Body of pancreas (tissue), 4 donors: ENCODE measurements around the gene TSPEAR. TPM values are rescaled to one million over a fixed set of nuclear protein-coding genes. Genes with fewer than 3 reads are reported as not detected.
A peak's percentile ranks its signal among the peaks of the same experiment; 100 is the strongest.

Experiments used
- ATAC-seq: fragments of 150-250 bp; one replicate; pipeline ENCODE4 v1.9.1; 2016
- DNase-seq, 4 donors: peaks; one replicate each; pipeline ENCODE4 v3.0.0-alpha.2; 2019
- H3K27ac ChIP-seq, 4 donors: fragments of 200-600 bp; sonication (generic); 1 replicate in 3 of 4; 2 replicates in 1 of 4; pipeline versions ENCODE4 v1.5.1 to v1.6.1; 2016 to 2019; ENCODE audit warnings: mild to moderate bottlenecking in 1 of 4, mixed read lengths in 1 of 4, moderate library complexity in 1 of 4
- H3K27me3 ChIP-seq, 2 donors: fragments of 200-600 bp; sonication (generic); one replicate each; pipeline ENCODE4 v1.6.0; 2016; ENCODE audit warnings: mild to moderate bottlenecking in 1 of 2
- H3K36me3 ChIP-seq, 2 donors: fragments of 200-600 bp; sonication (generic); replicated peaks in 1 of 2; 2 replicates each; pipeline ENCODE4 v1.5.1; 2016; ENCODE audit warnings: low read depth in 2 of 2; ENCODE audit not compliant: insufficient read depth in 1 of 2
- H3K4me1 ChIP-seq: fragments of 200-600 bp; sonication (generic); one replicate; pipeline ENCODE4 v1.6.0; 2016
- H3K4me3 ChIP-seq, 2 donors: fragments of 200-600 bp; sonication (generic); 1 replicate in 1 of 2; 2 replicates in 1 of 2; pipeline ENCODE4 v1.5.1; 2016 to 2019
- H3K9me3 ChIP-seq, 3 donors: fragments of 200-600 bp; sonication (generic); 1 replicate in 2 of 3; 2 replicates in 1 of 3; pipeline ENCODE4 v1.5.1; 2016
- POLR2A ChIP-seq, 3 donors: fragments of 450-650 bp; IDR thresholded peaks; one replicate each; pipeline ENCODE4 v1.6.1; 2016; ENCODE audit warnings: antibody characterized with exemption in 3 of 3, mild to moderate bottlenecking in 2 of 3
- WGBS, 2 donors: methylation state at CpG; one replicate each; pipeline ENCODE4 v1.1.5; 2017; 5-methylcytosine and 5-hydroxymethylcytosine counted together
- intact Hi-C: fragments of 100-400 bp; cut with DNase I; formaldehyde crosslinking; loops from one replicate; pipeline ENCODE4 v1.15.1; 2023
- total RNA-seq, 2 donors: library from RNA; depleted of rRNA; stranded (reverse); fragments of >200 nt; gene quantifications; one replicate each; pipeline ENCODE4 v1.1.0, GENCODE V29; 2016
- TF ChIP-seq, protein P1 (sequence below), 7 experiments: fragments of 450-650 bp in 4 of 7; fragments of 200-600 bp in 3 of 7; sonication (generic) in 3 of 7; IDR thresholded peaks; one replicate each; pipeline ENCODE4 v1.5.1; 2016 to 2019; ENCODE audit warnings: antibody characterized with exemption in 7 of 7

Gene TSPEAR
- total RNA-seq, 2 donors from 2014 or later, result 0.52 TPM; not detected in 1

DNA sequence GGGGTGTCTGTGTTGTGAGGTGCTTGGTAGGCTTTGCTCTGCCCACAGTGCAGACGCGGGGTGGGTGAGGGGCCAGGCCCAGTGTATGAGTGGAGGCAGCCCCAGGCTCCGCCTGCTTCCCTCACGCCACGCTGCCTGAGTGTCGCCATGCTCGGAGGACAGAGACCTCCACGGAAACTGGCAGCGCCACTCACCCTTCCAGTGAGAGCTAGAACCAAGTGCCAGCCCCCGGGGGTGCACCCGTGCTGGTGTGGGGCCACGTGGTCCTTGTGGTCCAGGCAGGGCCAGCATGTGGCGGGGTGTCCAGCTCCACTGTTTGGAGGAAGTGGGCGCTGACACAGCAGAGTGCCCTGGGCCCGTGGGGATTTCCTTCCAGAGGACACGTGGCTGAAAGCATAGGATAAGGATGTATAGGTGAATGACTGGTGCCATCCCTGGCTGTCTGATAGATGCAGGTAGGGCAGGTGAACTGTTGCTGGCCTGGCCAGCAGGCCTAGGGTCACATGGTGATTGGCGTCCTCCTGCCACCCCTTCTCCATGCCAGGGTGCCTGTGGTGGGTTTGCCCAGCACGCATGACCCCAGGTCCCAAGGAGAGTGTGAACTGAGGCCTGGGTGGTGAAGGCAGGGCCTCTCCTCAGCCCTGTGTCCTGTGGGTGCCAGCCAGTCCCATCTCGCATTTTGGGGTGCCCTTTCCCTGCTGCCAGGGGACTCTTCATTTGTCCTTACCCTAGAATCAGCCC is 252.2 kb downstream of the TSPEAR start:
- DNase-seq (no peak), ATAC-seq (no peak)
- no peaks in the 10 kb centered on the region for H3K36me3 ChIP-seq
- H3K27ac ChIP-seq, result no peak overlapping the region
- peaks cover 9% of the 10 kb centered on the region for H3K4me1 ChIP-seq
- H3K27me3 ChIP-seq, result no peaks in the 10 kb centered on the region
- intact Hi-C loops, result no loop called here
- H3K4me3 ChIP-seq, result no peak overlapping the region
- no peaks in the 10 kb centered on the region for H3K9me3 ChIP-seq
- 80% methylated on average over 2 to 17 of the region's 19 CpGs for WGBS, 2 donors
- TF ChIP-seq POLR2A (IDR thresholded peaks at IDR 0.05), result no peak
- TF ChIP-seq, protein P1, sequence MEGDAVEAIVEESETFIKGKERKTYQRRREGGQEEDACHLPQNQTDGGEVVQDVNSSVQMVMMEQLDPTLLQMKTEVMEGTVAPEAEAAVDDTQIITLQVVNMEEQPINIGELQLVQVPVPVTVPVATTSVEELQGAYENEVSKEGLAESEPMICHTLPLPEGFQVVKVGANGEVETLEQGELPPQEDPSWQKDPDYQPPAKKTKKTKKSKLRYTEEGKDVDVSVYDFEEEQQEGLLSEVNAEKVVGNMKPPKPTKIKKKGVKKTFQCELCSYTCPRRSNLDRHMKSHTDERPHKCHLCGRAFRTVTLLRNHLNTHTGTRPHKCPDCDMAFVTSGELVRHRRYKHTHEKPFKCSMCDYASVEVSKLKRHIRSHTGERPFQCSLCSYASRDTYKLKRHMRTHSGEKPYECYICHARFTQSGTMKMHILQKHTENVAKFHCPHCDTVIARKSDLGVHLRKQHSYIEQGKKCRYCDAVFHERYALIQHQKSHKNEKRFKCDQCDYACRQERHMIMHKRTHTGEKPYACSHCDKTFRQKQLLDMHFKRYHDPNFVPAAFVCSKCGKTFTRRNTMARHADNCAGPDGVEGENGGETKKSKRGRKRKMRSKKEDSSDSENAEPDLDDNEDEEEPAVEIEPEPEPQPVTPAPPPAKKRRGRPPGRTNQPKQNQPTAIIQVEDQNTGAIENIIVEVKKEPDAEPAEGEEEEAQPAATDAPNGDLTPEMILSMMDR (IDR thresholded peaks at IDR 0.05), result no peak

DNA sequence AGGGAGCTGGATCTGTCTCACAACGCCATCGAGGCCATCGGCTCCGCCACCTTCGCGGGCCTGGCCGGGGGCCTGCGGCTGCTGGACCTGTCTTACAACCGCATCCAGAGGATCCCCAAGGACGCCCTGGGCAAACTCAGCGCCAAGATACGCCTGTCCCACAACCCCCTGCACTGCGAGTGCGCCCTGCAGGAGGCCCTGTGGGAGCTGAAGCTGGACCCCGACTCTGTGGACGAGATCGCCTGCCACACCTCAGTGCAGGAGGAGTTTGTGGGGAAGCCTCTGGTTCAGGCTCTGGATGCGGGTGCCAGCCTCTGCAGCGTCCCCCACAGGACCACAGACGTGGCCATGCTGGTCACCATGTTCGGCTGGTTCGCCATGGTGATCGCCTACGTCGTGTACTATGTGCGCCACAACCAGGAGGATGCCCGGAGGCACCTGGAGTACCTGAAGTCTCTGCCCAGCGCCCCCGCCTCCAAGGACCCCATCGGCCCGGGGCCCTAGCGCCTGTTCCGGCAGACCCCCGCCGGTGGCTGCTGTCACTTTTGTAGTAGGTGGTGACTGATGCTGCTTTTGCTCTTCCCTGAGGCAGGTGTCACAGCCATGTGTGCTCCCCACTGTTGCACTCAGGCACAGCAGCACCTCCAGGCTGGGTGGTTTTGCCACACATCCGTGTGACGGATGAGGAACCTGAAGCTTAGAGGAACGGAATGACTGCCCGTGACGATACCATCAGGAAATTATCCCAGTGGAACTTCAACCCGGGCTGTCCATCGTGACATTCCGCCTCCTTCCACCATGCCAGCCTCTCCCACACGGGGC is 254.2 kb downstream of the TSPEAR start:
- ATAC-seq (no peak), DNase-seq (no peak)
- no peak overlapping the region for H3K4me3 ChIP-seq
- intact Hi-C loops, result no loop called here
- peaks cover 9% of the 10 kb centered on the region for H3K4me1 ChIP-seq
- H3K36me3 ChIP-seq, result no peaks in the 10 kb centered on the region
- no peak overlapping the region for H3K27ac ChIP-seq
- no peak for TF ChIP-seq POLR2A (IDR thresholded peaks at IDR 0.05)
- TF ChIP-seq, protein P1 (IDR thresholded peaks at IDR 0.05), result no peak
- 94 to 96% methylated on average over 17 to 44 of the region's 44 CpGs for WGBS, 2 donors
- no peaks in the 10 kb centered on the region for H3K27me3 ChIP-seq
- no peaks in the 10 kb centered on the region for H3K9me3 ChIP-seq

DNA sequence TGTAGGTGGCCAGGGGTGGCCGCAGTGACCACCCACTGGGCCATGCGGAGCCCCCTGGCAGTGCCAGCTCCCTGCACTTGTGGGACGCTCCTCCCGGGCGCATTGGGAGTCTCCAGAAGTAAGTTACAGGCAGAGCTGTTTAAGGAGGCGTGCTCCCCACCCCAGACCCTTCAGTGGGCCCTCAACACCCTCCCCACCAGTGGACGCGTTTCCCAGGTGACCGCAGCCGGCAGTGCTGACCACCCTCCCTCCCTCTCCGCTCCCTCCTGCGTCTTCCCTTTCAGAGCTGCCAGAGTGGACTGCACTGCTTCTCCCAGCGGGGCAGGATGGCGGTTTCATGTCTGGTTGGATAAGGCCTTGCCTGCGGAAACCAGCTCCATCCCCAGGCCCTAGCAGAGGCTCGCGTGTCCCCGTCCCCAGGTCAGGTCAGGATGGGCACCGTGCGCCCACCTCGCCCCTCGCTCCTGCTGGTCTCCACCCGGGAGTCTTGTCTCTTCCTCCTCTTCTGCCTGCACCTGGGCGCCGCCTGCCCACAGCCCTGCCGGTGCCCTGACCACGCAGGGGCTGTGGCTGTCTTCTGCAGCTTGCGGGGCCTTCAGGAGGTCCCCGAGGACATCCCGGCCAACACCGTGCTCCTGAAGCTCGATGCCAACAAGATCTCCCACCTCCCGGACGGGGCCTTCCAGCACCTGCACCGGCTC is 255.0 kb downstream of the TSPEAR start:
- no peak overlapping the region for H3K27ac ChIP-seq
- intact Hi-C loops, result no loop called here
- H3K4me3 ChIP-seq, result no peak overlapping the region
- H3K36me3 ChIP-seq, result no peaks in the 10 kb centered on the region
- WGBS, 2 donors, result 71 to 83% methylated on average over 23 to 35 of the region's 35 CpGs
- ATAC-seq (no peak), DNase-seq (no peak)
- TF ChIP-seq POLR2A (IDR thresholded peaks at IDR 0.05), result no peak
- TF ChIP-seq, protein P1 (IDR thresholded peaks at IDR 0.05), result no peak
- peaks cover 9% of the 10 kb centered on the region for H3K4me1 ChIP-seq
- no peaks in the 10 kb centered on the region for H3K9me3 ChIP-seq
- no peaks in the 10 kb centered on the region for H3K27me3 ChIP-seq

DNA sequence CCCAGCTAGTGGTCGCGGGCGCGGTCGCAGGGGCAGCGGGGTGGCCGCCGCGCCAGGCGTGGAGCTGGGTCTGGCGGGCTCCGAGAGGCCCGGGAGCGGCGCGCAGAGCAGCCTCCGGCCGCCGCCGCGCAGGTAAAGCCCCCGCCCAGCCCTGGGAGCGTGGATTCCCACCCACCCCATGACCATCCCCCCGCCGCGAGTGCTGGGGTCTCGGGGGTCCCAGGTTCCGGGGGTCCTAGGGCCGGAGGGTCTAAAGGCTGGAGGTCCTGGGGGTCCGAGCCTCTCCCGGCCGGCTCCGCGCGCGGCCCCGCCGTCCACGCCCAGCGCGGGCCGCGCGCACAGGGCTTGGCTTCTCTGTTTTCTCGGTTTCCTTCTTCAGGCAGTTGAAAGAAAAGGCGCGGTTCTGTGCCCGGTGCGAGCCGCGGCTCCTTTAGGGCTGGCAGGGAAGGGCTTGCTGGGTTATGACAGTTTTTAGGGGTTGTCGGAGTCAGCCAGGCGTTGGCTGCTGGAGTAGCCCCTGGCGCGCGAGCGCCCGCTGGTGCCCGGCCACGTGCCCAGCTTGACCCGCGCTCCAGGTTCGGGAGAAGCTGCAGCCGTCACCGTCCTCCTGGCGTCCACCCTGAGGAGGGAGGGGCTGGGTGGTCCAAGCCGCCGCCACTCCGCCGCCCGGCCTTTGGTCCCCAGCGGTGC is 255.7 kb downstream of the TSPEAR start:
- 1% methylated on average over 68 of the region's 72 CpGs; no CpG with 5 or more reads in 1 of the 2 donors for WGBS, 2 donors
- ATAC-seq (peak; percentile 55), DNase-seq (peak; percentile 47 to 68 (median 58))
- H3K4me1 ChIP-seq, result peaks cover 9% of the 10 kb centered on the region
- no peaks in the 10 kb centered on the region for H3K36me3 ChIP-seq
- H3K27ac ChIP-seq, result no peak overlapping the region
- H3K9me3 ChIP-seq, result no peaks in the 10 kb centered on the region
- no peaks in the 10 kb centered on the region for H3K27me3 ChIP-seq
- peak overlapping the region; percentile 8 to 86 for H3K4me3 ChIP-seq
- TF ChIP-seq, protein P1 (IDR thresholded peaks at IDR 0.05), result peak in 2 of 7 experiments; percentile 2 to 7
- TF ChIP-seq POLR2A (IDR thresholded peaks at IDR 0.05), result no peak
- intact Hi-C loops, result no loop called here
